ENCODE results near the gene UNC119B.

DNA sequence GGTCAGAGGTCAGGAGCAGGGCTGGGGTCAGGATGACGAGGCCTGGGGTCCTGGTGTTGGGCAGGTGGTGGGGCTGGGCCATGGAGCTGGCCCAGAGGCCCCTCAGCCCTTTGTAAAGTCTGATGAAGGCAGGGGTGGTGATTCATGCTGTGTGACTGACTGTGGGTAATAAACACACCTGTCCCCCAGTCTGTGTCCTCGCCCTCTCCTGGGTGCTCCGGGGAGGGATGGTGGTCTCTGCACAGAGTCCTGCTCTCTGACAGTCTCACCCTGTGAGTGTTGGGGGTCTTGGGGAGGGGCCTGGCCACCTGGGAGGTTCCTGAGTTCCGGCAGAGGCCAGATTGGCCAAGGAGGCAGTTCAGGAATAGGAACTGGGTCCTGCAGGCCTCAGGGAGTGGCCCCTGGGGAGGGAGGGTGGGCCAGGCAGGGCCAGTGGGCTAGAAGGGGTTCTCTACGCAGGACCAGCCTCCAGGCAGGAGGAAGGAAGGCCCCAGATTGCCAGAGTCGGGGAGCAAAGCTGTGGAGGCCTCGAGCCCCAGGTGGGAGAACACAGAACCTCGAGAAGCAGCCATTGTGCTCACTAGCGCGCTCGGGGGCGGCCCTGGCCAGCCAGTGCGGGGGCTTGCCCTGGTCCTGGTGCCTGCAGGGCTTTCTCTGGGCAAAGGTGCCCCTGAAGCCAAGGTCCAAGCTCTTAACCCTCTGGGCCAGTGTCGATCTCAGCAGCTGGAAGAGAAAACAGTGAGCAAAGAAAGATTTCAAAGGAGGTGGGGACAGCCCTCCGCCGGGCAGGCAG is 29.8 kb downstream of the UNC119B start:
- TF ChIP-seq, protein P1, sequence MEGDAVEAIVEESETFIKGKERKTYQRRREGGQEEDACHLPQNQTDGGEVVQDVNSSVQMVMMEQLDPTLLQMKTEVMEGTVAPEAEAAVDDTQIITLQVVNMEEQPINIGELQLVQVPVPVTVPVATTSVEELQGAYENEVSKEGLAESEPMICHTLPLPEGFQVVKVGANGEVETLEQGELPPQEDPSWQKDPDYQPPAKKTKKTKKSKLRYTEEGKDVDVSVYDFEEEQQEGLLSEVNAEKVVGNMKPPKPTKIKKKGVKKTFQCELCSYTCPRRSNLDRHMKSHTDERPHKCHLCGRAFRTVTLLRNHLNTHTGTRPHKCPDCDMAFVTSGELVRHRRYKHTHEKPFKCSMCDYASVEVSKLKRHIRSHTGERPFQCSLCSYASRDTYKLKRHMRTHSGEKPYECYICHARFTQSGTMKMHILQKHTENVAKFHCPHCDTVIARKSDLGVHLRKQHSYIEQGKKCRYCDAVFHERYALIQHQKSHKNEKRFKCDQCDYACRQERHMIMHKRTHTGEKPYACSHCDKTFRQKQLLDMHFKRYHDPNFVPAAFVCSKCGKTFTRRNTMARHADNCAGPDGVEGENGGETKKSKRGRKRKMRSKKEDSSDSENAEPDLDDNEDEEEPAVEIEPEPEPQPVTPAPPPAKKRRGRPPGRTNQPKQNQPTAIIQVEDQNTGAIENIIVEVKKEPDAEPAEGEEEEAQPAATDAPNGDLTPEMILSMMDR (conservative IDR thresholded peaks at IDR 0.05) = no peak
- no peak for TF ChIP-seq ZFX (IDR thresholded peaks at IDR 0.05)
